HG02981 (cell line): ENCODE data around the gene PIGQ.

Source experiments
- ATAC-seq: cut with Tn5 transposase; IDR thresholded peaks from one replicate; pipeline ENCODE4 v1.9.1; 2021; ENCODE audit warnings: mild to moderate bottlenecking, moderate library complexity; ENCODE audit not compliant: unreplicated experiment

Gene PIGQ

DNA sequence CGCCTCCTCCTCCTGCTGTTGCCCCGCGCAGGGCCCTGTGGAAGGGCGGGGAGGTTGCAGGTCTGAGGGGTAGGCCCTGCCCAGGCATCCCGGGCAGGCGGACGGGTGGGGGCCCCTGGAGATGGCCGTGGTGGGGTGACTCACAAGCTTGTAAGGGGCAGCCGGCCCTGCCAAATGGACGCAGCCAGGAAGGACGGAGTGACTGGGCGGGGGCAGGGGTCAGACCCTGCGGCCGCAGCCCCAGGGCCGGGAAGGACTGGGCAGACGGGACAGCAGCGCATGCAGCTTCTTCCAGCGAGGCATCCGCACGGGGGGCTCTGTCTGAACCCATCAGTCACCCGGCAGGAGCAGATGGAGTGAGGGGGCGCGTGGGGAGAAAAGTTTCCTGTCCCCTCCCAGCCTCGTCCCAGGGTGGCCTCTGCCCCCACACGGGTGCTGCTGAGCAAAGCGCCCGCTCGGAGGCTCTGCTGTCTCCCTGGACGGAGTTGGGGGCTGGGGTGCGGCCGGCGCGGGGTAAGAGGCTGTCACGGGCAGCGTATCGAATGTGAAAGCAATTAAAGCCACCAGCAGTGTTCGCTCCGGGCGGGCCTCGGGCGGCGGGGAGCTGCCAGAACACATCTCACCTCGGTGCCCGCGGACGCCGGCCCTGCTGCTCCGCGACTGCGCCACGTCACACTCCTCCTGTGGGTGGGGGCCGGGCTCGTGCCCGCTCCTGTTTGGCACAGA lies 15.0 kb upstream of the PIGQ start:
- no peak for ATAC-seq

GRCh38 chr16:555528-556473 lies 14.0 kb upstream of the PIGQ start:
- ATAC-seq, result no peak

DNA sequence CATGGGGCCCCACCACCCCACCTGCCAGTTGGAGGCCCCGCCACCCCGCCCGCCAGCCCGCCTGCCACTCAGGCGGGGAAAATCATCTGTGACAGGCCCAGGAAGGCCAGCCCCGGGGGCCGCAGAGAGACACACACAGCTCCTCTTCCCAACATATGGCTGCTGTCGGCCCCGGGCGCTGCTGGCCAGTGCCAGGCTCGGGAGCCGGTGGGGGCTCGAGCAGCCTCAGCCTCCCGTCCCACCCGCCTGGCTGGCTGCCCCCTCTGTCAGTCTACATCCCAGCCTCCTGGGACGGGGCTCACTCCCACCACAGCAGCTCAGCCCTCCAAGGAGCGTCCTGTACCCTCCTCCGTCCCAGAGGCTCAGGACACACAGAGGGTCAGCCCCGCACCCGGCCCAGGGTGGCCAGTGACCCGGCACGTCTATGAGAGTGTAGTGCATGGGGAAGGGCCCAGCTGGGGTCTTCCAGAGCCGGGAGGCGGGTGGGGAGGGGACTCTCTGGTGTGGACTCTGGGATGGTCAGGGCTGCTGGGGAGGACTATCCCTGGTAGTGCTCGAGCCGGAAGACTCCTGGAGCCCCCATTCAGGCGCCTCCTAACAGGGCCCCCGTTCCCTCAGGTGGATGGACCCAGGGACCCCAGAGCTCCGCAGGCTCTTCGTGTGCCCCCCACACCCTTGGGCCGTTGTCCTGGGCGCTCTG lies 13.1 kb upstream of the PIGQ start:
- no peak for ATAC-seq

DNA sequence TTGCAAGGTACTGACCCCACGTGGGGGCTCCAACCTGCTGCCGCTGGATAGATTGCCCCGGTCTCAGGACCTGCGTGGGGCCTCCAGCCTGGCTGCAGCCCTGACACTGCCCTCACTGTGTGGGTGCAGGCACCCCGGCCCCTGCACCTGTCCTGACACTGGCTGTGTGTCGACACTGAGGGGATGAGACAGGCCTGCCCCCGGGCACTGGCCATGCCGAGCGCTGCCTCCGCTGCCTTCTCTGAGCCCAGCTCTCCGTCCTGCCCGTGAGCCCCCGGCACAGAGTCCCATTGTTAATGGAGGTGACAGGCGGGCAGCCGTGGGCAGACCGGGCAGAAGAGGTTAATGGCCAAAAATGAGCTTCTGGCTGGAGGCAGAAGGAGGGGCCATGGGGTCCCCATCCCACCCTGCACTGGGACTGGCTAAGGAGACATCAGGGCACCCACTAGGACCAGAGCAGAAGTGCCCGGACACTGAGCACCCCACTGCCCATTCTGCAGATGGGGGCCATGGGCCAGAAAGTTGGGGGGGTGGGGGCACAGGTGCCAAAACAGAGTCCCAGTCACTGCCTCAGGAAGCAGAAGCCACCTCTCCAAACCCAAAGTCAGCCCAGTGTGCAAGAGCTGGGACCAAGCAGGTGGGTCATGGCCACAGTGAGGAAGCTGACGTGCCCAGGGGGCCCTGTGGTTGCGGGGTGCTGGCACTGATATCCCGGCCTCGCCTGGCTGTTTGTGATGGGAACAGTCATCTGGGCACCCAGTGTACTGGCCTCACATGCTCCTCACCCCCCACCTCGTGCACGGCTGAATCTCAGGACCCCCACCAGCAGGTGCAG lies 12.1 kb upstream of the PIGQ start:
- ATAC-seq, result no peak

DNA sequence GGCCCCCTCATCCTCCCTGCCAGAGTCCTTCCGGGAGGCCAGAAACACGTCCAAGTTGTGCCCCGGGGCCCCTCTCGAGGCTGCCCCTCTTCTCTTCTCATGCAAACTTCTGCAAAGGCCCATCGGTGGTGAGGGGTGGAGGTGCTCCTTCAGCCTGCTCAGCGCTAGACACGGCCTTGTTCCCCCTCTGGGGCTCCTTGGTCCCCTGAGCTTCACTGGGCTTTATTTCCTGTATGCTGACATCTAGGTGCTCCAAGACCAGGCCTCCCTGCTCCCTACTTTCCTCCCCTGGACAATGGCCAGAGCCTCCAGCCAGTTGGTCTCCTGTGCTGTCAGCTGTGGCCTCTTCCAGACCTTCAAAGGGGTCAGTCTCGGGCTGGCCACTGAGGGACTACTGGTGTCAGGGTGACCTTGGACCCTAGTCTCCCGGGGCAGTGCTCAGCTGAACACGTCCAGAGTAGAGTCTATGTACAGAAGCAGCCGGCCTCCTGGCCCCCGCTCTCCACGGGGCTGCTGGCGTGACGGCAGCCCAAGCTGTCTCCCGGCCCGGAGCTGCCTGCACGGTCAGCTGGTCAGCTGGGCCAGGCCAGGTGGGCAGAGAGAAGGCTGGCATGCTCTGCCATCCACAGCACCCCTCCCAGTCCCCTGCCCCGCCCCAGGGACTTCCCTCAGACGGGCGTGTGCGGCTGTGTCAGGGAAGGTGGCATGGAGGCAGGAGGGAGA lies 11.3 kb upstream of the PIGQ start:
- no peak for ATAC-seq

- no peak for ATAC-seq
Observed at GRCh38 chr16:559021-559380, 10.8 kb upstream of the PIGQ start.

- no peak for ATAC-seq
Observed at GRCh38 chr16:559411-560203, 10.2 kb upstream of the PIGQ start.

GRCh38 chr16:560204-560700 lies 9.5 kb upstream of the PIGQ start, which contains the start of gene PRR35:
Gene PRR35 (plus strand): TSS chr16:560394. CDS start chr16:563295, 2,901 bp downstream.
- ATAC-seq, result no peak

- no peak for ATAC-seq
Observed at GRCh38 chr16:560701-561412, 8.9 kb upstream of the PIGQ start.

- no peak for ATAC-seq
Observed at GRCh38 chr16:561413-561794, 8.4 kb upstream of the PIGQ start.

DNA sequence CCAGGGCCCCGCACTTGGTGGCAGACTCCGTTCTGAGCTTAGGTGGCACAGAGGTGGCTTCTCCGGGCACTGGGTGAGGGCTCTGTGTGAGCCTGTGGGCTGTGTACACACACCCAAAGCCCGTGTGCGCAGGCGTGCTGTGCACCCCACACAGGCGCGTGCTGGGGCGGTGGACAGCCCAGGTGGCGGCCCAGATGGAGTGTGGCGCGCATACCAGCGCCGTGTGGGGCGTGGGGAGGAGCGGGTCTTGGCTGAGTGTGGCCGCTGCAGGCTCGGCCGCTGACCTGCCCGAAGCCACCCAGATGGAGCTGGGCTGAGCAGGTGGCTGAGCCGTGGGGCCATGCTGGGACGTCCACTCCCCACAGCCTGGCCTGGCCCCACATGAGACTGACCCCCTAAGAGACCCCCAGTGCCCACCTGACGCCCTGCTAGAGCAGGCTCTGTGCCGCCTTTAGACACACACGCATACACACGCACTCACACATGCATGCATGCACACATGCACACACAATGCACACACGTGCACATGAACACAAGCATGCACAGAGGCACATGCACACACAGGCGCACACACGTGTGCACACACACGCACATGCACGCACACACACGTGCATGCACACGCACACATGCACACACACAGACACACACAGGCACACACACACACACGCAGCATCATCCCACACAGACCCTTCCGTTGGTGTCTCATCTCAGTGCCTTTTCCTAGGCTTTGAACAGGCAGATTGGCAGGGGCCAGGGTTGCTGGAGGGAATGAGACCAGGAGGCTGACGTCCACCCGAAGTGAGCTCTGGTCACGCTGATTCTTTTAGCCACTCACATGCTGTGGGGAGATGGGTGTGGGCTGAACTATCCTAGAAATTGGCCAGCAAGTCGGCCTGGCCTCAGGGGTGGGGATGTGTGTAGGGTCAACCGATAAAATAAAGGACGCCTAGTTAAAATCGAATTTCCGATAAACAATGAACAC lies 7.5 kb upstream of the PIGQ start:
- ATAC-seq, result no peak

- no peak for ATAC-seq
Observed at GRCh38 chr16:563072-563644, 6.6 kb upstream of the PIGQ start.

DNA sequence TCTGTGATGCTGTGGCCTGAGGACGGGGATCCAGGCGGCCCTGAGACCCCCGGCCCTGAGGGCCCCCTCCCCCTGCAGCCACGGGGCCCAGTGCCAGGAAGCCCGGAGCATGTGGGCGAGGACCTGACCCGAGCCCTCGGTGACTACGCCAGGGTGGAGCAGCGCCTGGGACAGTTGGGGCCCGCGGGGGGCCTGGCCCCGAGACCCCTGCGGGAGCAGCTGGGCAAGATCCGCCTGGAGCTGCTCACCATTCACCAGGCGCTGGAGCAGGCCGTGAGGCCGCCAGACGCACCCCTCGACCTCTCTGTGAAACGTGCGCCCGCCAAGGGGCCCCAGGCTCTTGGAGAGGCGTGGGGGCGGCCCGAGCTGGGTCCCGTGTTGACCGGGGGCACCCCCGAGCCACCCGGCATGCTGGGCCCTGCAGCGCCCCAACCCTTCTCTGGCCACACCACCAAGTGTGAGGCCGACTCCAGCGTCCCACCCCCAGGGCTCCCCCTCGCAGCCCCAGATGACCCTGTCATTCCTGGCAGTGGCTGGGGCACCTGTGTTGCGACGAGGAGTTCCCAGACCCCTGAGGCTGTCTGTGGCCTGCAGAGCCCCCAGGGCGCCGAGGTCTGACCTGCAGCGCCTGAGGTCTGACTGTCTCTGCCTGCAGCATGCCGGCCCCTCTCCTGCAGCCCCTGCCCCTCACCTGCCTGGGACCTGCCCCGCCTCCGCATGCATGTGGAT lies 4.9 kb upstream of the PIGQ start:
- ATAC-seq, result no peak

GRCh38 chr16:565419-566330 lies 4.1 kb upstream of the PIGQ start:
- no peak for ATAC-seq
